Left lung (tissue), 10 donors: ENCODE measurements around the gene LPO. TPM values are rescaled to one million over a fixed set of nuclear protein-coding genes. Genes with fewer than 3 reads are reported as not detected.

ENCODE experiments used
- ATAC-seq: fragments of 200-7000 bp; cut with Tn5 transposase; one replicate; pipeline ENCODE4 v1.9.1; 2020; ENCODE audit warnings: moderate library complexity
- DNase-seq, 4 donors: peaks; one replicate each; pipeline ENCODE4 v3.0.0-alpha.2; 2013 to 2020
- H3K27ac ChIP-seq, 2 donors: fragments of 200-600 bp; sonication (generic) in 1 of 2; one replicate each; pipeline versions ENCODE4 v1.5.0 to v1.8.0; 2020 to 2021
- H3K27me3 ChIP-seq, 2 donors: fragments of 200-600 bp; sonication (generic) in 1 of 2; one replicate each; pipeline versions ENCODE4 v1.5.0 to v1.8.0; 2020 to 2021
- H3K36me3 ChIP-seq, 2 donors: fragments of 200-600 bp; sonication (generic) in 1 of 2; one replicate each; pipeline versions ENCODE4 v1.5.0 to v1.8.0; 2020 to 2021
- H3K4me1 ChIP-seq, 2 donors: fragments of 200-600 bp; one replicate each; pipeline ENCODE4 v1.8.0; 2021
- H3K4me3 ChIP-seq, 2 donors: fragments of 200-600 bp; sonication (generic) in 1 of 2; one replicate each; pipeline versions ENCODE4 v1.5.0 to v1.8.0; 2020 to 2021; ENCODE audit warnings: mild to moderate bottlenecking in 1 of 2
- H3K9me3 ChIP-seq, 2 donors: fragments of 200-600 bp; sonication (generic) in 1 of 2; one replicate each; pipeline versions ENCODE4 v1.5.0 to v1.8.0; 2020 to 2021
- CTCF ChIP-seq, 2 donors: fragments of 200-600 bp; sonication (generic) in 1 of 2; IDR thresholded peaks; one replicate each; pipeline versions ENCODE4 v1.5.0 to v1.8.0; 2021; ENCODE audit warnings: antibody characterized with exemption in 2 of 2
- intact Hi-C, 2 donors: fragments of 100-400 bp; cut with DNase I; formaldehyde crosslinking; loops; one replicate each; pipeline versions ENCODE4 v1.11.2 to v1.14.2; 2022
- polyA plus RNA-seq, 6 donors: library from polyadenylated mRNA; unstranded; fragments of 120-200 nt; gene quantifications; one replicate each; pipeline ENCODE4 v1.2.1, GENCODE V29; 2013; ENCODE audit not compliant: insufficient read length in 6 of 6
- total RNA-seq, 2 donors: library from RNA; stranded (reverse); fragmentation: NEBNext Ultra II Directional; extraction: Animal tissue kit (Norgen Biotek cat#: 25700); gene quantifications; one replicate each; pipeline ENCODE4 v1.2.1, GENCODE V29; 2021
- donor health status: DM: no; HTN: yes; CAD: no.
- donor health status: DM: no; HTN: no; CAD: no.

LPO gene
- total and polyA plus RNA-seq, 8 donors: 0.10 to 0.24 (median 0.14) TPM; not detected in 1

GRCh38 chr17:58227733-58228132 is 10.7 kb upstream of the LPO start:
- Histone ChIP-seq H3K27me3 (peaks cover 0 to 13% of the 10 kb centered on the region in 2 donors), H3K4me3 (no peak overlapping the region), H3K27ac (no peak overlapping the region), H3K4me1 (peaks cover 0 to 6% of the 10 kb centered on the region in 2 donors), H3K36me3 (no peaks in the 10 kb centered on the region), H3K9me3 (no peaks in the 10 kb centered on the region)
- intact Hi-C loops: no loop called here
- TF ChIP-seq CTCF (IDR thresholded peaks at IDR 0.05): no peak
- ATAC-seq: no peak
- no peak for DNase-seq

- Histone ChIP-seq H3K9me3 (no peaks in the 10 kb centered on the region), H3K27me3 (peaks cover 0 to 18% of the 10 kb centered on the region in 2 donors), H3K4me3 (no peak overlapping the region), H3K27ac (no peak overlapping the region), H3K36me3 (no peaks in the 10 kb centered on the region), H3K4me1 (peaks cover 0 to 6% of the 10 kb centered on the region in 2 donors)
- TF ChIP-seq CTCF (IDR thresholded peaks at IDR 0.05): no peak
- intact Hi-C loops: no loop called here
- ATAC-seq (no peak), DNase-seq (no peak)
These were observed 9.7 kb upstream of the LPO start for GRCh38 chr17:58228679-58229078.

- no peak for DNase-seq
- Histone ChIP-seq H3K27me3 (peaks cover 0 to 22% of the 10 kb centered on the region in 2 donors), H3K4me1 (peaks cover 0 to 6% of the 10 kb centered on the region in 2 donors), H3K9me3 (no peaks in the 10 kb centered on the region), H3K36me3 (no peaks in the 10 kb centered on the region), H3K4me3 (no peak overlapping the region), H3K27ac (no peak overlapping the region)
- ATAC-seq: no peak
- TF ChIP-seq CTCF (IDR thresholded peaks at IDR 0.05): no peak
- intact Hi-C loops: no loop called here
These were observed 9.0 kb upstream of the LPO start for GRCh38 chr17:58229384-58229783.

- intact Hi-C loops: no loop called here
- Histone ChIP-seq H3K4me3 (no peak overlapping the region), H3K4me1 (peaks cover 0 to 6% of the 10 kb centered on the region in 2 donors), H3K36me3 (no peaks in the 10 kb centered on the region), H3K27me3 (peaks cover 0 to 27% of the 10 kb centered on the region in 2 donors), H3K27ac (no peak overlapping the region), H3K9me3 (no peaks in the 10 kb centered on the region)
- no peak for TF ChIP-seq CTCF (IDR thresholded peaks at IDR 0.05)
- ATAC-seq (no peak), DNase-seq (no peak)
These were observed 8.5 kb upstream of the LPO start for GRCh38 chr17:58229881-58230280.

- TF ChIP-seq CTCF (IDR thresholded peaks at IDR 0.05): no peak
- no peaks in the 10 kb centered on the region for H3K36me3 ChIP-seq
- H3K27ac ChIP-seq: no peak overlapping the region
- DNase-seq (no peak), ATAC-seq (no peak)
- H3K4me3 ChIP-seq: no peak overlapping the region
- H3K9me3 ChIP-seq: no peaks in the 10 kb centered on the region
- peaks cover 4 to 41% of the 10 kb centered on the region in 2 donors for H3K27me3 ChIP-seq
- H3K4me1 ChIP-seq: peaks cover 0 to 6% of the 10 kb centered on the region in 2 donors
- intact Hi-C loops: no loop called here
These were observed 6.7 kb upstream of the LPO start for GRCh38 chr17:58231641-58232040.
